Astrocyte (in vitro differentiated cells and primary cell): ENCODE measurements around the gene FAP. TPM values are rescaled to one million over a fixed set of nuclear protein-coding genes. Genes with fewer than 3 reads are reported as not detected.

Experiments
- total RNA-seq: library from RNA; stranded (reverse); gene quantifications from 2 replicates; pipeline ENCODE4 v1.2.1, GENCODE V29; 2021

FAP gene
- total RNA-seq, 1 donor from 2014 or later = 1.3 TPM

Other genes starting within 250 kb of the FAP start
- 5.3 and 6.7 TPM in 2 replicates for gene DPP4, start 169.2 kb downstream of the FAP start, total RNA-seq
- gene GCG, start 91.2 kb downstream of the FAP start, total RNA-seq = not detected in 2 replicates
- gene IFIH1, start 75.2 kb upstream of the FAP start, total RNA-seq = 62.3 and 70.5 TPM in 2 replicates
- gene GCA, start 100.7 kb upstream of the FAP start, total RNA-seq = 14.2 and 14.5 TPM in 2 replicates